ENCODE results near the gene TEX11.
"Not testable (repeated sequence)": the region's sequence is repeated elsewhere in the genome, so short reads cannot be mapped to it uniquely, and the experiment has no call there.

The TEX11 gene

GRCh38 chrX:70569922-70570576 lies 338.5 kb downstream of the TEX11 start:
- DNase-seq: not testable (repeated sequence)

GRCh38 chrX:70554948-70555347 lies 353.6 kb downstream of the TEX11 start:
- no peak for DNase-seq

GRCh38 chrX:70554523-70554922 lies 354.0 kb downstream of the TEX11 start:
- DNase-seq: no peak

- no peak for DNase-seq
These were observed 354.4 kb downstream of the TEX11 start for GRCh38 chrX:70554081-70554480.

- no peak for DNase-seq
These were observed 355.0 kb downstream of the TEX11 start for GRCh38 chrX:70553516-70553915.

- DNase-seq: no peak
These were observed 356.3 kb downstream of the TEX11 start for GRCh38 chrX:70552130-70552704.

GRCh38 chrX:70549429-70549828 lies 359.1 kb downstream of the TEX11 start:
- no peak for DNase-seq

- no peak for DNase-seq
These were observed 373.3 kb downstream of the TEX11 start for GRCh38 chrX:70535198-70535597.

GRCh38 chrX:70527610-70528345 lies 380.7 kb downstream of the TEX11 start:
- no peak for DNase-seq

GRCh38 chrX:70527053-70527452 lies 381.5 kb downstream of the TEX11 start:
- DNase-seq: no peak

GRCh38 chrX:70525733-70526132 lies 382.8 kb downstream of the TEX11 start:
- no peak for DNase-seq

GRCh38 chrX:70515692-70516091 lies 392.8 kb downstream of the TEX11 start:
- DNase-seq: not testable (repeated sequence)

GRCh38 chrX:70515270-70515669 lies 393.2 kb downstream of the TEX11 start:
- not testable (repeated sequence) for DNase-seq

- no peak for DNase-seq
These were observed 399.4 kb downstream of the TEX11 start for GRCh38 chrX:70509078-70509477.

GRCh38 chrX:70508296-70508911 lies 400.1 kb downstream of the TEX11 start:
- DNase-seq: no peak

- no peak for DNase-seq
These were observed 403.1 kb downstream of the TEX11 start for GRCh38 chrX:70505451-70505841.

GRCh38 chrX:70504772-70505450 lies 403.6 kb downstream of the TEX11 start:
- no peak for DNase-seq

- no peak for DNase-seq
These were observed 407.7 kb downstream of the TEX11 start for GRCh38 chrX:70500826-70501225.

GRCh38 chrX:70498129-70498528 lies 410.4 kb downstream of the TEX11 start:
- no peak for DNase-seq

- DNase-seq: no peak
These were observed 411.5 kb downstream of the TEX11 start for GRCh38 chrX:70497026-70497425.

- DNase-seq: no peak
These were observed 412.0 kb downstream of the TEX11 start for GRCh38 chrX:70496491-70496890.

GRCh38 chrX:70494441-70494840 lies 414.1 kb downstream of the TEX11 start:
- DNase-seq: no peak

GRCh38 chrX:70488856-70489255 lies 419.7 kb downstream of the TEX11 start:
- no peak for DNase-seq

All from amniotic stem cell (primary cell).